Skeletal muscle tissue (tissue), 4 donors: ENCODE measurements around the gene SFTA2. TPM values are rescaled to one million over a fixed set of nuclear protein-coding genes. Genes with fewer than 3 reads are reported as not detected.

Experiments
- H3K27ac ChIP-seq: one replicate; pipeline ENCODE4 v1.7.0; 2013; ENCODE audit warnings: mild to moderate bottlenecking, low read depth, low read length, inconsistent platforms
- H3K27me3 ChIP-seq, 3 donors: one replicate each; pipeline ENCODE4 v1.7.0; 2013; ENCODE audit warnings: low read length in 3 of 3; ENCODE audit not compliant: control insufficient read depth in 3 of 3, insufficient read depth in 3 of 3
- H3K36me3 ChIP-seq, 3 donors: one replicate each; pipeline ENCODE4 v1.7.0; 2013; ENCODE audit warnings: low read length in 3 of 3; ENCODE audit not compliant: control insufficient read depth in 3 of 3, insufficient read depth in 3 of 3
- H3K4me1 ChIP-seq, 3 donors: one replicate each; pipeline ENCODE4 v1.7.0; 2013; ENCODE audit warnings: low read length in 3 of 3, mild to moderate bottlenecking in 3 of 3; ENCODE audit not compliant: control insufficient read depth in 3 of 3, insufficient read depth in 3 of 3
- H3K4me3 ChIP-seq, 3 donors: one replicate each; pipeline ENCODE4 v1.7.0; 2013; ENCODE audit warnings: low read length in 3 of 3
- H3K9ac ChIP-seq, 3 donors: one replicate each; pipeline ENCODE4 v1.7.0; 2013; ENCODE audit warnings: low read length in 3 of 3, mild to moderate bottlenecking in 3 of 3, moderate library complexity in 2 of 3, low read depth in 1 of 3
- H3K9me3 ChIP-seq, 3 donors: one replicate each; pipeline ENCODE4 v1.7.0; 2013; ENCODE audit warnings: low read length in 3 of 3; ENCODE audit not compliant: control insufficient read depth in 3 of 3
- total RNA-seq: library from RNA; depleted of rRNA; stranded (reverse); fragments of >200 nt; gene quantifications from one replicate; pipeline ENCODE4 v1.2.3, GENCODE V29; 2014
- donor health status: Osteomylitis.

The SFTA2 gene
- total RNA-seq, 1 donor from 2014 or later: not detected

- H3K27ac ChIP-seq: no peak overlapping the region
- no peaks in the 10 kb centered on the region for H3K36me3 ChIP-seq
- no peak overlapping the region for H3K9ac ChIP-seq
- H3K4me1 ChIP-seq: peaks cover 6 to 9% (median 8%) of the 10 kb centered on the region in 3 donors
- H3K27me3 ChIP-seq: peaks cover 15 to 17% (median 16%) of the 10 kb centered on the region in 3 donors
- H3K4me3 ChIP-seq: no peak overlapping the region
- no peaks in the 10 kb centered on the region for H3K9me3 ChIP-seq
Measured at GRCh38 chr6:30945281-30945680, 13.3 kb upstream of the SFTA2 start.

GRCh38 chr6:30944051-30944450 is 12.1 kb upstream of the SFTA2 start:
- H3K36me3 ChIP-seq: no peaks in the 10 kb centered on the region
- no peak overlapping the region for H3K4me3 ChIP-seq
- no peak overlapping the region for H3K27ac ChIP-seq
- H3K9ac ChIP-seq: no peak overlapping the region
- H3K9me3 ChIP-seq: no peaks in the 10 kb centered on the region
- H3K27me3 ChIP-seq: peaks cover 15 to 20% (median 17%) of the 10 kb centered on the region in 3 donors
- H3K4me1 ChIP-seq: peaks cover 6 to 9% (median 8%) of the 10 kb centered on the region in 3 donors

DNA sequence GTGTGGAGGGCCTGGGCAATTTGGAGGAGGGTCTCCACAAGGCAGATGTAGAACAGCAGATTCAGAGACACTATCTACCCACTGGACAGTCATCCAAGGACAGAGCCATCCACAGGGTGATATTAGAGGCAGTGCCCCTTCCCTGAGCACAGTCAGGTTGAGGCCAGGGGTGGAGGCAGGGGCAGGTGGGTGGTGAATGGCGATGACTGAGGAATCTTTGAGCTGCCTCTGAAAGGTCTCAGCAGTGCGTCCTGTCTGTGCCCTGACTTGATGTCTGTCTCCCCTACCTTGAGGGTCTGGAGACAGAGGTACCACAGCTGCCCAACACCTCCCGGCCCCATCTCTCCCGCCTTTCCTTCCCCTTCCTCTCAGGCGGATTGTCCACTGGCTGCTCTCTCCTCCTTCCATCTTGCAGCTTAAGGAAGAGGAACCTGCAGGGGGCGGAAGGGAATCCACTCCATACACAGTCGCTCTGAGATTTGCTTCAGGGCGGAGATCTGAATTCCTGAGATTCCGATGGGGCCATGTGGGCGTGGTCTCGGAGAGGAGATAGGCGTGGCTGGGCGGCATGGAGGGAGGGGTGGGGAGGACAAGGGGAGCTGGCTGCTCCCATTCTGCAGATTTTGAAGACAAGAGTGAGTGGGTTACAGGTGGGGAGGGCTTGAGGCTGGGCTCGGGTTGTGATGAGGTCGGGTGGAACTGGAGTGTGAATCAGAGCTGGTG is 10.5 kb upstream of the SFTA2 start:
- no peak overlapping the region for H3K9ac ChIP-seq
- H3K9me3 ChIP-seq: no peaks in the 10 kb centered on the region
- peaks cover 6 to 9% (median 8%) of the 10 kb centered on the region in 3 donors for H3K4me1 ChIP-seq
- no peaks in the 10 kb centered on the region for H3K36me3 ChIP-seq
- H3K4me3 ChIP-seq: no peak overlapping the region
- H3K27ac ChIP-seq: no peak overlapping the region
- H3K27me3 ChIP-seq: peaks cover 15 to 20% (median 17%) of the 10 kb centered on the region in 3 donors

DNA sequence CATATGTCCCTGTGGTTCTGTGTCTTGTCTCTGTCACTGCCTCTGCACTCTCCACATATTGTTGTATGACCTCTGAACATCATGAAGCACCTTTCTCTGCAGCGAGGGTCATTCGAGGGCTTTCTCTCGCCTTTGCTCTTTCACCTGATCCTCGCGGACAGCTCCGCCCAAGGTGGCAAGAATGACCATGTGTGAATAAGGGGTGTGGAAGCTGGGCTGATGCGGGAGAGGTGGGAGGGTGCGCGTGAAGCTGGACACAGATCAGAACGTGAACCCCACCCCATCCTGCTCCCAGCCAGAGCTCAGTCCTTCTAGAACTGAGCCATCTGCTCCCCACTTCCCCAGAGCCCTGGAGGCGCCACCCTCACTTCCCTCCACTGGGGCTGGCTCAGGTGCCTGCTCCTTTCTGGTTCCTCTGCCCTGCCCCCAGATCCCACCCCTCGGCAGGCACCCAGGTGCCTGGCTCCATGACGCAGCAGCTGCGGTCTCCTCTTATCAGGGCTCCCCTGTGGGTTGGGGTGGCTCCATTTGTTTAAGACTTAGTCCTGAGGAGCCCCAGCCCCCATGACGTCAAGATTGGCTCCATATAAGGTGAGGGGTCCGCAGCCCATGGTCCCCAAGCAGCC is 8.5 kb upstream of the SFTA2 start, which contains the start of gene MUCL3:
MUCL3 (plus strand) TSS at position 613 of the 626 bp plus-strand sequence. CDS start 27 bp downstream, outside the sequence.
- Histone ChIP-seq H3K9me3 (no peaks in the 10 kb centered on the region), H3K27ac (no peak within 1 kb of the TSS), H3K27me3 (peaks cover 15 to 21% (median 20%) of the 10 kb centered on the region in 3 donors), H3K36me3 (no peaks in the 10 kb centered on the region), H3K4me1 (peaks cover 6 to 9% (median 8%) of the 10 kb centered on the region in 3 donors), H3K4me3 (no peak within 1 kb of the TSS), H3K9ac (no peak within 1 kb of the TSS)

DNA sequence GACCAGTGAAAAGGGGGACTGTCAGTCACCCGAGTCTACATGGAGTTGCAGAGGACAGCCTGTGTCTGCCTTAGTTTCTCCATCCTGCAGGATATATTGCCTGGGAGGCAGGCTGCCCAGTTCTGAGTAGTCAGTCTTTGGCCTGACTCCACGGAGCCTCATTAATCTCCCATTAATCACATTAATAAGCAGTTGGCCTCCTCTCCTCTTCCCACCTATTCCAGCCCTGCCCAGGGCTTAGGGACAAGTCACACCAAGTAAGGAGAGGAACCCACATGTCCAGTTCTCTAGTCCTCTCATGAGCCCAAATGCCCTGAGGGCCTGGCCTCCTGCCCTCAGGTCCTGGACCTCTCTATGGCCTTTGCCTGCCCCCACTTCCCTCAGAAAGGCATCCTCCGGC is 7.5 kb upstream of the SFTA2 start:
- Histone ChIP-seq H3K9ac (no peak overlapping the region), H3K4me1 (peaks cover 6 to 9% (median 8%) of the 10 kb centered on the region in 3 donors), H3K27ac (no peak overlapping the region), H3K9me3 (no peaks in the 10 kb centered on the region), H3K27me3 (peaks cover 15 to 21% (median 20%) of the 10 kb centered on the region in 3 donors), H3K4me3 (no peak overlapping the region), H3K36me3 (no peaks in the 10 kb centered on the region)

GRCh38 chr6:30938730-30939129 is 6.8 kb upstream of the SFTA2 start:
- Histone ChIP-seq H3K27me3 (peaks cover 15 to 21% (median 20%) of the 10 kb centered on the region in 3 donors), H3K27ac (no peak overlapping the region), H3K4me1 (peaks cover 6 to 9% (median 8%) of the 10 kb centered on the region in 3 donors), H3K9me3 (no peaks in the 10 kb centered on the region), H3K9ac (no peak overlapping the region), H3K36me3 (no peaks in the 10 kb centered on the region), H3K4me3 (no peak overlapping the region)

DNA sequence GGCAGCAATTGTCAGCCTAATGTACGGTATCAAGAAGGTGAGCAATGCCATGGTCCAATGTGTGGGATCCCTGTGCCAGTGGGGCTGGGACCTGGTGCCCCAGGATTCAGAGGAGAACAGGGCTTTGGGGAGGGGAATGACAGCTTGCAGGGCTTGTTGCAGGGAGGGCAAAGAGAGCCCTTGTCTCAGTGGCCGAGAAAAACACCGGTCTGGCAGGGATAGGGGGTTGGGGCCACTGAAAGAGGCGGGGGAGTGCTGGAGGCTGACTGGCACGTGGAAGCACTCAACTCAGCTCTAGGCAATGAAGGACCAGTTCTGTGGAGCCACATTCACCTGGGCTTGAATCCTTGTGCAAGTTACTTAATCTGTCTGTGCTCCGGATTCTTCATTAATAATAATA is 5.3 kb upstream of the SFTA2 start:
- no peak overlapping the region for H3K9ac ChIP-seq
- H3K4me1 ChIP-seq: peaks cover 0 to 1% (median under 1%) of the 10 kb centered on the region in 3 donors
- H3K4me3 ChIP-seq: no peak overlapping the region
- no peaks in the 10 kb centered on the region for H3K9me3 ChIP-seq
- no peak overlapping the region for H3K27ac ChIP-seq
- H3K36me3 ChIP-seq: no peaks in the 10 kb centered on the region
- H3K27me3 ChIP-seq: peaks cover 5 to 18% (median 10%) of the 10 kb centered on the region in 3 donors

GRCh38 chr6:30935018-30935417 is 3.0 kb upstream of the SFTA2 start:
- Histone ChIP-seq H3K9me3 (no peaks in the 10 kb centered on the region), H3K4me1 (no peaks in the 10 kb centered on the region), H3K27ac (no peak overlapping the region), H3K4me3 (no peak overlapping the region), H3K9ac (no peak overlapping the region), H3K36me3 (no peaks in the 10 kb centered on the region), H3K27me3 (peaks cover 0 to 5% (median 3%) of the 10 kb centered on the region in 3 donors)

DNA sequence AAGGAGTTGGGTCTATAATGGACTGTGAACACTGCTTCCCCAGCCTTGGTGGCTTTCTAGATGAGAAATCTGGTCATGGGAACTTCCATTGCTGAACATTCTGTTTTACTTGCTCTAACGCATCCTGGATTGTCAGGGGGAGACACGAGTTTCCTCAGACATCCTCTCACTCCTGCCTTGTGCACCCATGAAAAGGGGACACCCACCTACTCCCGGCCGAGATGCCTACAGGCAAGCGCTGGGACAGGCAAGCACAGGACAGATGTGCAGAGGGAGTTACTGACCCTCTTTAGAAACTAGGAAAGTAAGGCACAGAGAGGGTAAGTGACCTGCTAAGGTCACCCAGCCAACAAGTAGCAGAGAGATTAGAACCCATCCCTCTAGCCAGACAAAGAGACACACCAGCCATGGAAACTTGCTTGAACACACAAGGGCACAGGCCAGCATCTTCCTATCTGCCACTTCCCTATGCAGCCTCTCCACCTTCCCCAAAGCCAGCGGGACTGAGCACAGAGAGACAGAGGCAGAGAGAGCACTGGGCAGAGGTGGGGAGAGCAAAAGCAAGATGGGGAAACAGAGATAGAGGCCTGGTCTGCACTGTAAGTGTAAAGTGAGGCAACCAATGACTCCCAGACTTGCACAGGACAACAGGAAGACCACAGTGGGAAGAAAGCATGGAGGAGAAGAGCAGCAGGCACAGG is 845 bp upstream of the SFTA2 start:
- H3K27me3 ChIP-seq: peaks cover 0 to 5% (median 0%) of the 10 kb centered on the region in 3 donors
- H3K27ac ChIP-seq: no peak overlapping the region
- H3K36me3 ChIP-seq: no peaks in the 10 kb centered on the region
- peaks cover 3 to 5% (median 4%) of the 10 kb centered on the region in 3 donors for H3K9me3 ChIP-seq
- H3K9ac ChIP-seq: no peak overlapping the region
- no peak overlapping the region for H3K4me3 ChIP-seq
- H3K4me1 ChIP-seq: no peaks in the 10 kb centered on the region
